ENCODE data around the gene LYZ. TPM values are rescaled to one million over a fixed set of nuclear protein-coding genes. Genes with fewer than 3 reads are reported as not detected.

The LYZ gene
- total RNA-seq, 1 donor from 2014 or later, result 6.6 TPM

- DNase-seq (ENCODE audit: low spot score) (no peak), ATAC-seq (no peak)
Observed at GRCh38 chr12:69368171-69368570, 20.0 kb downstream of the LYZ start.

GRCh38 chr12:69383074-69383473, 34.9 kb downstream of the LYZ start:
- no peak for DNase-seq (ENCODE audit: low spot score)
- no peak for ATAC-seq

GRCh38 chr12:69385038-69385437, 36.9 kb downstream of the LYZ start:
- no peak for DNase-seq (ENCODE audit: low spot score)
- no peak for ATAC-seq

- ATAC-seq, result no peak
- no peak for DNase-seq (ENCODE audit: low spot score)
Observed at GRCh38 chr12:69386921-69387320, 38.7 kb downstream of the LYZ start.

GRCh38 chr12:69388371-69388770, 40.2 kb downstream of the LYZ start:
- peak; percentile 83 for ATAC-seq
- DNase-seq (ENCODE audit: low spot score), result no peak

- ATAC-seq, result no peak
- no peak for DNase-seq (ENCODE audit: low spot score)
Observed at GRCh38 chr12:69389831-69390230, 41.6 kb downstream of the LYZ start.

- DNase-seq (ENCODE audit: low spot score) (no peak), ATAC-seq (no peak)
Observed at GRCh38 chr12:69392179-69392928, 44.2 kb downstream of the LYZ start.

- ATAC-seq (no peak), DNase-seq (ENCODE audit: low spot score) (no peak)
Observed at GRCh38 chr12:69396041-69396440, 47.9 kb downstream of the LYZ start.

- DNase-seq (ENCODE audit: low spot score), result no peak
- no peak for ATAC-seq
Observed at GRCh38 chr12:69396963-69397362, 48.8 kb downstream of the LYZ start.

- no peak for ATAC-seq
- DNase-seq (ENCODE audit: low spot score), result no peak
Observed at GRCh38 chr12:69397978-69398377, 49.8 kb downstream of the LYZ start.

GRCh38 chr12:69401940-69402339, 53.8 kb downstream of the LYZ start:
- peak; percentile 59 for DNase-seq (ENCODE audit: low spot score)
- ATAC-seq, result peak; percentile 94

Other genes starting within 250 kb of the LYZ start
- gene CPSF6, start 108.8 kb upstream of the LYZ start, total RNA-seq, result 17.8 TPM
- 3.4 TPM for gene YEATS4, start 11.4 kb downstream of the LYZ start, total RNA-seq
- 15.2 TPM for gene FRS2, start 122.0 kb downstream of the LYZ start, total RNA-seq
- gene CCT2, start 237.1 kb downstream of the LYZ start, total RNA-seq, result 33.4 TPM

All from left lobe of liver (tissue), 2 donors.